Sciatic nerve (tissue), 2 donors: ENCODE measurements around the gene CLDN9. TPM values are rescaled to one million over a fixed set of nuclear protein-coding genes. Genes with fewer than 3 reads are reported as not detected.

Source experiments
- ATAC-seq: fragments of 200-7000 bp; cut with Tn5 transposase; one replicate; pipeline ENCODE4 v1.9.1; 2020; ENCODE audit warnings: mild to moderate bottlenecking, moderate library complexity
- DNase-seq: peaks from one replicate; pipeline ENCODE4 v3.0.0-alpha.2; 2020; ENCODE audit warnings: low spot score
- intact Hi-C: fragments of 100-400 bp; cut with DNase I; formaldehyde crosslinking; loops from one replicate; pipeline ENCODE4 v1.14.2; 2022
- total RNA-seq: library from RNA; stranded (reverse); fragmentation: NEBNext Ultra II Directional; extraction: Animal tissue kit (Norgen Biotek cat#: 25700); gene quantifications from one replicate; pipeline ENCODE4 v1.2.1, GENCODE V29; 2021
- donor health status: DM: no; HTN: no; CAD: no.
- donor health status: DM: no; HTN: no; CAD: no.

CLDN9 gene, protein sequence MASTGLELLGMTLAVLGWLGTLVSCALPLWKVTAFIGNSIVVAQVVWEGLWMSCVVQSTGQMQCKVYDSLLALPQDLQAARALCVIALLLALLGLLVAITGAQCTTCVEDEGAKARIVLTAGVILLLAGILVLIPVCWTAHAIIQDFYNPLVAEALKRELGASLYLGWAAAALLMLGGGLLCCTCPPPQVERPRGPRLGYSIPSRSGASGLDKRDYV
- total RNA-seq, result 0.53 TPM

DNA sequence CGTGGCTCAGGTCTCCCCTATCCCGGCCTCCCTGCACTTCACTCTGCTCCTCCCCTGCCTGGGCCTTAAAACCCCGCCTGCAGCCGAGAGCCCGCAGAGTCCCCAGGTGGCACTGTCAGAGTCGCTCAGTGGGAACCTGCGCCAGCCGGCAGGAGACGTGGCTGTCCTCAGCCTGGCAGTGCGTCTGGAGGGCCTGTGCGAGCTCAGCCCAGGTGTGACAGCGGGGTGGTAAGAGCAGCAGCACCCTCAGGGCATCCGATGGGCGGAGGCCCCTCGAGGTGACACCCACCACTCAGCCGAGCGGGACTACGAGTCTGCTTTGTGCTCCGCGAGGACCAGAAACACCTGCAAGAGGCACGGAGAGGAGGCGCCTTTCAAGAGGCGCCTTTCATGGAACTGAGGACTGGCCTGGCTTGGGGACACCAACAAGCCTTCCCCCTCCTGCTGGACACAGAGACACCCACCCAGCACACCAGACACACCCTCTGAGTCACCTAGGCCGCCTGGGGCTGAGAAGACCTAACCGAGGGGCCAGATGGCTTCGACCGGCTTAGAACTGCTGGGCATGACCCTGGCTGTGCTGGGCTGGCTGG is at the start of gene CLDN9:
Gene CLDN9, plus strand, starts transcription at position 96 of the 593 bp plus-strand sequence. Its CDS starts 440 bp downstream, at position 536.
- DNase-seq (no peak), ATAC-seq (no peak)
- intact Hi-C loops, result no loop called here

DNA sequence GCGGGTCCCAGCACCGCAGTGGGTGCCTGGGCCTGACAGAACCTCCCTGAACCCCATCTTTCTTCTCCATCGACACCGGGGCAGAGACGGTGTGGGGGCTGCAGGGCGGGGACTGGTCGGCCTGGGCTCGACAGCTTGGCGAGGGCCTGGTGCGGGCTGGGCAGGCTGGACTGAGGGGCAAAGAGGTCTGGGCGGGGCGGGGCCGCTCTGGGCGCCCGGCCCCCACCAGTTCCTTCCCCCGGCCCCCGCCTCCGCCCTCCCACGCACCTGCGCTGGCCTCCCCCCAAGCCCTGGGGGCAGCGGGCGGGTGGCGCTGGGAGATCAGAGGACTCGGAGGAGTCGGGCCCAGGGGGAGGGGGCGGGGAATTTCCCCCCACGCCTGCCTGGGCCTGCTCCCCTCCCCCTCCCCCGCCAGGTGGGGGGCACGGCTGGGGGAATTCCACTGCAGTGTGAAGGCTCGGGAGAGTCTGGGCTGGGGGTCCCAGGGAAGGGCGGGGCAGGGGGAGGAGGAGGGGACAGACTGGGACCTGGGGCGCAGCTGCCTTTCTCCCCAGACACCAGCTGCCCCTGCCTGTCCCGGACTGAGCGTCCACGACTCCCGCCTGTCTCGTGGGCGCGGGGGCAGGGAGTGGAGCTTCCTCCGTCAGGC is 49.5 kb upstream of the CLDN9 start:
- intact Hi-C loops, result no loop called here
- ATAC-seq (no peak), DNase-seq (no peak)

DNA sequence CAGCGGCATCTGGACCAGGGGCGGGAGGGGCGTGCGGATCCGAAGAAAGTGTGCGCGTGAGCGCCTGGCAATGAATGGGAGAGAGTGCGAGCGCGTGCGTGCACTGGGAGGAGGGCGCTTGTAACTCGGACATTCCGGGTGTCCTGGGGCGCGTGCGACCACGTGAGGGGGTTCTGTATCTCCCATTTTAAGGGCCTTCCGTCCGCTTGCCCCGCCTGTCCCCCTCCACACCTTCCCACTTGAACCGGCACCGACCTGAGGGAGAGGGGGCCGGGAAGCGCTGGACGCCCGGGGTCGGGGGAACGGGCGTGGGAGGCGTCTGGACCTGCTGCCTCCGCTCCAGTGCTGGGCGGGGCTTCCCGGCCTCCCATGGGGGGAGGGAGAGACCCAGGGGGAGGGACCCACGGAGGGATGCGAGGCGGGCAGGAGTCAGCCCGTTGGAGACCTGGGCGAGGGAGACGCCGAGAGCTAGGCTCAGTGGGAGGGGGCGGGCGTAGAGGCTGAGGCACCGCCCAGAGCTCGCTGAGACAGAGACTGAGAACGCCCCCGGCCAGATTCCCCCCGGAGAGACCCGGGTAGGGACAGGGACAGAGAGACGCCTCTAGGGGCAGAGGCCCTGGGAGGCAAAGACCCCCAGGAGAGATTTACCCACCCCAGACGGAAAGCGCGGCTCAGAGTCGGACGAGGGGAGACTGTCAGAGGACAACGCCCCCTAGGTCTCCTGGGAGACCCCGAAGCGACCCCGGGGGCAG is 48.8 kb upstream of the CLDN9 start, which contains the start of gene KREMEN2:
Gene KREMEN2, plus strand, starts transcription at position 553 of the 752 bp plus-strand sequence. CDS start 246 bp downstream, outside the sequence.
- intact Hi-C loops, result no loop called here
- no peak for ATAC-seq
- DNase-seq, result no peak

DNA sequence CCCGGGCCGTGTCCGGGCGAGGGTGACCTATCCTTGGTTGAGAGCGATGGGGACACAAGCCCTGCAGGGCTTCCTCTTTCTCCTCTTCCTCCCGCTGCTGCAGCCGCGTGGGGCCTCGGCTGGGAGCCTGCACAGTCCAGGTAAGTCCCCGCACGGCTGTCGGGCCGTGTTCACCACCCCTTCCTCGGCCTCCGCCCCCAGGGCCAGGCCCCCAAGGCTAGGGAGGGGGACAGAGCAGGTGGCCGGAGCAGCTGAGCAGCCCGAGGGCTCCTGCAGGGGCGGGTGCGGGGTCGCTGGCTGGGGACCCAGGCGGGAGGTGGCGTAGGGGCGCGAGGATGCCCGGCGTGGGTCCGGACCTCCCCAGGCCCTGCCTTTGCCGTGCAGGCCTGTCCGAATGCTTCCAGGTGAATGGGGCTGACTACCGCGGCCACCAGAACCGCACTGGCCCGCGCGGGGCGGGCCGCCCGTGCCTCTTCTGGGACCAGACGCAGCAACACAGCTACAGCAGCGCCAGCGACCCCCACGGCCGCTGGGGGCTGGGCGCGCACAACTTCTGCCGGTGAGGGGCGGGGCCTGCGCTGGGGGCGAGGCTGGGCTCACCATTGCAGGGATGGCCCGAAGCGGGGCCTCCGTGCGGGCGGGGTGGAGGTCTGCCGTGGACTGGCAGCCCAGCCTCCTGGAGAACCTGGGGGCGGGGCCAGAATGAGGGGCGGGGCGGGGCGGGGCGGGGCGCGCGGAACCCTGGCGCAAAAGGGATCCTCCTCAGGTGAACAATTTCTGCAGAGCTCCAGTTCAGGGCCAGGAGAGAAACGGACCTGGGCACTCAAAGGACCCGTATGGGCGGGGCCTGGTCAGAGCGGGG is 48.0 kb upstream of the CLDN9 start:
- ATAC-seq, result no peak
- intact Hi-C loops, result no loop called here
- DNase-seq, result no peak

DNA sequence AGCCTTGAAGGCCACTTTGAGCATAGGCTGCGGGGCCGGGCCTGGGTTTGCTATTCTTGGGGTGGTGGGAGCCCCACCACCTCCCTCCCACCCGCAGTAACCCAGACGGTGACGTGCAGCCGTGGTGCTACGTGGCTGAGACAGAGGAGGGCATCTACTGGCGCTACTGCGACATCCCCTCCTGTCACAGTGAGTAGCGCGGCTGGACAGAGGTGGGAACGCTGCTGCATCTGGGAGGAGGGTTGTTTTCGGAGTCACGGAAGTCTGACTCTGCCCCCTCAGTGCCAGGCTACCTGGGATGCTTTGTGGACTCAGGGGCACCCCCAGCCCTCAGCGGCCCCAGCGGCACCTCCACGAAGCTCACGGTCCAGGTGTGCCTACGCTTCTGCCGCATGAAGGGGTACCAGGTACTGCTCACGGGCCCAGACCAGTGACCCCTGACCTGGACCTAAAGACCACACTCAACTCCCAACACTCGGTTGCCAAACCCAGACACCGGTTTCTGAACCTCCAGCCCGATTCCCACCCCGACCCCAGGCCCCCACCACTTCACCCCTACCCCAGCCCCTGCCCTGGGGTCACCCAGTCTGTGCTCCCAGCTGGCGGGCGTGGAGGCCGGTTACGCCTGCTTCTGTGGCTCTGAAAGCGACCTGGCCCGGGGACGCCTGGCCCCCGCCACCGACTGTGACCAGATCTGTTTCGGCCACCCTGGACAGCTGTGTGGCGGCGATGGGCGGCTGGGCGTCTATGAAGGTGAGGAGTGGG is 46.5 kb upstream of the CLDN9 start:
- DNase-seq, result no peak
- intact Hi-C loops, result no loop called here
- no peak for ATAC-seq

DNA sequence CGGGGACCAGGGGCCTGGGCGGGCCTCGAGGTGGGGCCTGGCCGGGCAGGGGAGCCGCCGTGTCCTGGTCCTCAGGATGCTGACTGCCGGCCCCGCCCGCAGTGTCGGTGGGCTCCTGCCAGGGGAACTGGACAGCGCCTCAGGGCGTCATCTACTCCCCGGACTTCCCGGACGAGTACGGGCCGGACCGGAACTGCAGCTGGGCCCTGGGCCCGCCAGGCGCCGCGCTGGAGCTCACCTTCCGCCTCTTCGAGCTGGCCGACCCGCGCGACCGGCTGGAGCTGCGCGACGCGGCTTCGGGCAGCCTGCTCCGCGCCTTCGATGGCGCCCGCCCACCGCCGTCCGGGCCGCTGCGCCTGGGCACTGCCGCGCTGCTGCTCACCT is 45.9 kb upstream of the CLDN9 start:
- no peak for ATAC-seq
- intact Hi-C loops, result no loop called here
- DNase-seq, result no peak

DNA sequence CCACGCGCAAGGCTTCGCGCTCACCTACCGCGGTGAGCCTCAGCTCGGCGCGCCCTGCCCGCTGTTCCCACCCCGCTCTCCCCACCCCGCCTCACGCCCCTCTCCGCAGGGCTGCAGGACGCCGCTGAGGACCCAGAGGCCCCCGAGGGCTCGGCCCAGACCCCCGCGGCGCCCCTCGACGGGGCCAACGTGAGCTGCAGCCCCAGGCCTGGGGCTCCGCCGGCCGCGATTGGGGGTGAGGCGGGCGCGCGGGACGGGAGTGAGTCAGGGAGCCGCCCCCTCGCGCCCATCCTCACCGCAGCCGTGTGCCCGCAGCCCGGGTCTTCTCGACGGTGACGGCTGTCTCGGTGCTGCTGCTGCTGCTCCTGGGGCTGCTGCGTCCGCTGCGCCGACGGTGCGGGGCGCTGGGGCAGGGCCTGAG is 45.5 kb upstream of the CLDN9 start:
- no peak for DNase-seq
- intact Hi-C loops, result no loop called here
- no peak for ATAC-seq

DNA sequence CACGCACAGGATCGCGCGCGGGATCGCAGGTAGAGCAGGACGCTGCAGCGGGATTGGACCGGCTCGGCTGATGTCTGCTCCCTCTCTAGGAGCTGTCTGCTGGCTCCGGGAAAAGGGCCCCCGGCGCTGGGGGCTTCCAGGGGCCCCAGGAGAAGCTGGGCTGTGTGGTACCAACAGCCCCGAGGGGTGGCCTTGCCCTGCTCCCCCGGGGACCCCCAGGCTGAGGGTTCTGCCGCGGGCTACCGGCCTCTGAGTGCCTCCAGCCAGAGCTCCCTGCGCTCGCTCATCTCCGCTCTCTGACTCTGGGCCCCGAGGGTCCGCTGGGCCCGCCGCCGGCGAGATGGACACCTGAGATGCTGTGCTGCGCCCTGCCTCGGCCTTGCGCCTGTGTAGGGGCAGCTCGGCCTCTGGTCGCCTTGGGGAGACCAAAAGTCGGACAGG is 45.0 kb upstream of the CLDN9 start:
- DNase-seq, result no peak
- ATAC-seq, result no peak
- intact Hi-C loops, result no loop called here

DNA sequence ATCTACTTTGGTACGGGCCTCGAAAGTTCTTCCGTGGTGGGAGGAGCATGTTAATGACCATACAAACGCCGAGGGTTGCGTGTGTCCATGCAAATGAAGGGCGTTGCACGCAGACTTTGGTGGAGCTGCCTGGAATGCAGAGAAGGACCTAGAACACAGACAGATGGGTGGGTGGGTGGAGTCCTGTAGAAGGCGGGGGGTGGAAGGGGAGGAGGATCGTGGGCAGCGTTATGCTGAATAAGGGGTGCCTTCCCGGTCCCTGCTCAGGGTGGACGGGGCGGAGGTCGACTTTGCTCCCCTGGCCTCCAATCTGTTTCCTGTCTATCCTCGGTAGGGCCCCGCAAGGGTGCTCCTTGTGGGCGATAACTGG is 44.4 kb upstream of the CLDN9 start:
- intact Hi-C loops, result no loop called here
- no peak for DNase-seq
- no peak for ATAC-seq

DNA sequence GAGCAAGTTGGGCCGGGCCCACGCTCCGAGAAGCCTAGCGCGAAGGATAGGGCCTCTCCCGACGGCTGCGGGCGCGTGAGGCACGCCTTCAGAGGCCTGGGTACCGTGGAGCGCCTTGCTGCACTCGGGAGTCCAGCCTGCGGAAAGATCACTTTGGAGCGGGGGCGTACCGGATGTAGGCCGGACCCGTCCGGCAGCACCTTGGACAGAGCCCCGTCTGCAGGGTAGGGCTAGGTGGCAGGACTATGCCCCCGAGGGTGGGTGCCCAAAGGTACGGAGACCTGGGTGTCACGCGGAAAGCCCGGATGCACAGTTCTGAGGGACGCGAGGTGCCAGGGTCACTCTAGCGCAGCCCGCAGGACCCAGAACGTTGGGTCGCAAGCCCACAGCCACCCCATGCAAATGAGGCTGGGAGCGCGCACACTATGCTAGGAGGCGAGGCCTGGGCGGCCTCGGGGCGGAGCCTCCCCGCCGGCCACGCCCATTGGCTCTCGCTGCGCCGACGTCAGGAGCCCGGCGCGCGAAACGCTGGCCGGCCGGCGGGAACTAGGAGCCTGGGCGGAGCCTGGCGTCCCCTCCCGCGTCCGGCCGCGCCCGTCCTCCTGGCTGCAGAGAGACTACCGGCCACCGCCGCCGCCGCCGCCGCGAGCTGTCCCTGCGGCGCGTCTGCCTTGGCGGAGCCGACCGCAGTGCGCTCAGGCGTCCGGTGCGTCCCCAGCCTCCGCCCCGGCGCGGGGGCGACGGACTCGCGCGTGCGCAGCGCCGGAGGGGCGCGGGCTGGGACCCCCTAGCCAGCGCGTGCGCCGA is 43.8 kb upstream of the CLDN9 start, which contains the start of gene PAQR4:
Gene PAQR4, plus strand, starts transcription at position 611 of the 807 bp plus-strand sequence. CDS start 327 bp downstream, outside the sequence.
- ATAC-seq (peak; percentile 92), DNase-seq (peak; percentile 89)
- intact Hi-C loops, result no loop called here

DNA sequence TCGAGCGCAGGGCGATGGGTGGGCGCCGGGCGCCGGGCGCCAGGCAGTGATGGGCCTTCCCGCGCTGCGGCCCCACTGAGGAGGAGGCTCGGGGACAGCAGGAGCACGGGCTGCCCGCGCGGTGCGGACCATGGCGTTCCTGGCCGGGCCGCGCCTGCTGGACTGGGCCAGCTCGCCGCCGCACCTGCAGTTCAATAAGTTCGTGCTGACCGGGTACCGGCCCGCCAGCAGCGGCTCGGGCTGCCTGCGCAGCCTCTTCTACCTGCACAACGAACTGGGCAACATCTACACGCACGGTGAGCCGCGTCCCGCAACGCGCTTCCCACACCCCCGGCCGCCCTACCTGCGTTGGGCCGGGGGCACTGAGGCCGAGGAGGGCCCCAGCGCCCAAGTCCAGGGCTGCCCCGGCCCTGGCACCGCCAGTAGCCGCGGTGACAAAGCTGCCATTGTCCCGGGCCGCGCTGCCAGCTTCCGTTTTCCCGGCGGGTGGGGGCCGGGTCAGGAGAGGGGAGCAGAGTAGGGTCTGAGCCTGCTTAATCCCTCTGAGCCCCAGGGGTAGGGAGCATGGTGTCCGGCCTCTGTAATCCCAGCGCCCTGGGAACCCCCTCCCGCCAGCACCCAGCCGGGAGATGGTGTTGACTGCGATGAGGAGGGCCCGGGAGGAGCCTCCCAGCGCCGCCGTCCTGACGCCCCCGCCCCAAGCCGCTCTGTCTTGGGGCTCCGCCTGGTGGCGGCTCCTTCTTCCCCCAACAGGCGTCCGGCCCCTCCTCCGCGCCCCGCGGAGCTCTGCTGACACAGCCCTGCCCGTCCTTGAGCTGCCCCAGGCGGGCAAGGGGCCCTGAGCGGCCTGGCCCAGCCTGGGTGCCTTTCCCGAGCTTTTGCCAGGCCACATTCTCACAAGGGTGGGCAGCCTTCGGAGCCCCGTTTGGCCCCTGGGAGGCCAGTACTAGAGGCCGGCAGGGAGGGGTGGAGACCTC is 42.9 kb upstream of the CLDN9 start:
- peak; percentile 33 for ATAC-seq
- intact Hi-C loops, result no loop called here
- peak; percentile 81 for DNase-seq

DNA sequence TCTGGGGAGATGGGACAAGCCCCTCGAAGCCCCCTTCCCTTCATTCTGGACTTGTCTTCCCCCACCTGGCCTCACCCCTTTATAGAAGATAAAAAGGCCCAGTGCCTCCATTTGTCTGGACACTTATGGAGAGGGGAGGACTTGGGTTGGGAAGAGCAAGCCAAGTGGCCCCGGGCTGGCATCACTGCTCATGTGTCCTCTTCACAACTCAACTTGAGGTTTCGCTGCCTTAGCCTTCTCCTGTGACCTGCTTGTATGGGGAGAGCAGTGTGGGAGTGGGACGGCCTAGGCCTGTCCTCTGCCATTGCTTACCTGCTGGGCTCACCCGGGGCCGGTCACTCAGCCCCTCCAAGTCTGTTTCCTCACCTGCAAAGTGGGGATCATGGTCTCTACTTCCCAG is 42.2 kb upstream of the CLDN9 start:
- intact Hi-C loops, result no loop called here
- no peak for ATAC-seq

DNA sequence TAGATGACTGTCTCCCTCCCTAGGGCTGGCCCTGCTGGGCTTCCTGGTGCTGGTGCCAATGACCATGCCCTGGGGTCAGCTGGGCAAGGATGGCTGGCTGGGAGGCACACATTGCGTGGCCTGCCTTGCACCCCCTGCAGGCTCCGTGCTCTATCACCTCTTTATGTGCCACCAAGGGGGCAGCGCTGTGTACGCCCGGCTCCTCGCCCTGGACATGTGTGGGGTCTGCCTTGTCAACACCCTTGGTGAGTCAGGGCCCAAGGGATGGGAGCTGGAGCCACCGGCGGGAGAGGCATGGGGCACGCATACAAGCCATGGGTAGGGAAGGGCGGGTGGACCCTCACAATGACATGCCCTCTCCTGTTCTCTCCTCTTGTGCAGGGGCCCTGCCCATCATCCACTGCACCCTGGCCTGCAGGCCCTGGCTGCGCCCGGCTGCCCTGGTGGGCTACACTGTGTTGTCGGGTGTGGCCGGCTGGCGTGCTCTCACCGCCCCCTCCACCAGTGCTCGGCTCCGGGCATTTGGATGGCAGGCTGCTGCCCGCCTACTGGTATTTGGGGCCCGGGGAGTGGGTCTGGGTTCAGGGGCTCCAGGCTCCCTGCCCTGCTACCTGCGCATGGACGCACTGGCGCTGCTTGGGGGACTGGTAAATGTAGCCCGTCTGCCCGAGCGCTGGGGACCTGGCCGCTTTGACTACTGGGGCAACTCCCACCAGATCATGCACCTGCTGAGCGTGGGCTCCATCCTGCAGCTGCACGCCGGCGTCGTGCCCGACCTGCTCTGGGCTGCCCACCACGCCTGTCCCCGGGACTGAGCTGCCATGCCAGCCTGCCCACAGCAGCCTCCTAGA is 41.4 kb upstream of the CLDN9 start:
- intact Hi-C loops, result no loop called here
- no peak for ATAC-seq

More for the DNA sequence above, 42.2 kb upstream of the CLDN9 start:
- no peak for DNase-seq

DNA sequence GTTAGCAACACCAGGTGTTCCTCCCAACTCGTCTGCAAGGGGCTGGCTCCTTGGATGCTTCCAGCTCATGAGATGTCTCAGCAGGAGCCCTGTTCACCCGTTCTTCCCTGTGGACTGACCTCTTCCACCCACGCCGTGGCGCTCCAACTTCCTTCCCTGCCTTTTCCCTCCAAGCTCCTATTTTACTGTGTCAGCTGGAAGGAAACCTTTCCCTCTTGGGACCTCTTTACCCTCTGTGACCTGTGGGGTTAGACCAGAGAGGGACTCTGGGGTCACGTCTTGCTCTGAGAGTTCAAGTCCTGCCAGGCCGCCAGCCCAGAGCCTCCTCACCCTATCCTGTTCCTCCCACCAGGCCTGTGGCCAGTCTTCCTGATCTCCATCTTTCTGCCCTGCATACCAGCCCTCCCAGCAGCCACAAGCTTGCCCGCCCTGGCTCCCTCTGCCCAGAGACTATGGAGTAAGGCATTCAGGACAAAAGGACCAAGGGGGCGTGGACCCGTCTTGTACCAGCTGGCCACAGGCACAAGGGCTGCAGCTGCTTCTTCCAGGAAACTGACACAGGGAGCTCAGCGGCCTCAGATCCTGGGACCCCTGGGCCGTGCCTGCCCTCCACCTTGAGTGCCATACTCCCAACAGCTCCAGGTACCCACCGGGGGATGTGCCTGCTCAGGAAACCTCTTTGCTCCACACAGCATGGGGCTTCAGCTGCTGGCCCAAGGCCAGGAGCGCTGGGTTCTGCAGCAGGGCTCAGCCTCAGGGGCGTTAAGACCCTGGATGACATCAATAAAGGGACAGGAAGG is 40.5 kb upstream of the CLDN9 start:
- intact Hi-C loops, result no loop called here
- DNase-seq (no peak), ATAC-seq (no peak)

More for the DNA sequence above, 41.4 kb upstream of the CLDN9 start:
- no peak for DNase-seq
